Ishikawa (cell line): ENCODE results near the gene CKB.
A peak's percentile ranks its signal among the peaks of the same experiment; 100 is the strongest.

Experiments used
- CEBPB ChIP-seq: IDR thresholded peaks from 2 replicates; pipeline ENCODE4 v1.6.1; 2012
- CREB1 ChIP-seq: IDR thresholded peaks from 2 replicates; pipeline ENCODE4 v1.6.1; 2012; ENCODE audit warnings: low read depth
- EGR1 ChIP-seq: IDR thresholded peaks from 2 replicates; pipeline ENCODE4 v1.6.1; 2012
- EP300 ChIP-seq: IDR thresholded peaks from 2 replicates; pipeline ENCODE4 v1.6.1; 2012; ENCODE audit warnings: borderline replicate concordance
- FOXM1 ChIP-seq: IDR thresholded peaks from 2 replicates; pipeline ENCODE4 v1.6.1; 2012; ENCODE audit warnings: low read depth, borderline replicate concordance
- NFIC ChIP-seq: IDR thresholded peaks from 2 replicates; pipeline ENCODE4 v1.6.1; 2012
- RAD21 ChIP-seq: IDR thresholded peaks from 2 replicates; pipeline ENCODE4 v1.6.1; 2012; ENCODE audit warnings: low read depth
- TAF1 ChIP-seq: IDR thresholded peaks from 2 replicates; pipeline ENCODE4 v1.6.1; 2012; ENCODE audit warnings: low read depth, mild to moderate bottlenecking
- TCF12 ChIP-seq: IDR thresholded peaks from 2 replicates; pipeline ENCODE4 v1.6.1; 2012; ENCODE audit warnings: low read depth
- TEAD4 ChIP-seq: IDR thresholded peaks from 2 replicates; pipeline ENCODE4 v1.6.1; 2012
- YY1 ChIP-seq: IDR thresholded peaks from 2 replicates; pipeline ENCODE4 v1.6.1; 2012; ENCODE audit warnings: low read depth
- ZBTB7A ChIP-seq: IDR thresholded peaks from 2 replicates; pipeline ENCODE4 v1.6.1; 2012; ENCODE audit warnings: low read depth
- TF ChIP-seq, protein P1 (sequence below): IDR thresholded peaks from 2 replicates; pipeline ENCODE4 v1.6.1; 2012
- TF ChIP-seq, protein P2 (sequence below): IDR thresholded peaks from 2 replicates; pipeline ENCODE4 v1.6.1; 2012; ENCODE audit warnings: low read depth, mild to moderate bottlenecking
- TF ChIP-seq, protein P3 (sequence below): IDR thresholded peaks from 2 replicates; pipeline ENCODE4 v1.6.1; 2012

The CKB gene

DNA sequence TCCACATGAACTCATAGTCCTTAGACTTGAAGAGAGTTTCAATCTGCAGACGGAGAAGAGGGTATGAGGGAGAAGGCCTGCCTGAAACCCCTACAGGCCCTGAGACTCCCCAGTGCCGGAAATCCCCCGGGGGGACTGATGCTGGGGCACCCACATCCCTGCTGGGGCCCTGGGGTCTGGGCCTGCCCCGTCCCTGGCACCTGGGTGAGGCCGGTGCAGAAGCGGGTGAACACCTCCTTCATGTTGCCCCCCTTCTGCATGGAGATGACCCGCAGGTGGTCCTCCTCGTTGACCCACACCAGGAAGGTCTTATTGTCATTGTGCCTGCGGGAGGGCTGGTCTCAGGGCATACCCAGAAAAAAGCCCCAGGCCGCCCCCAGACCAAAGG lies 2.4 kb downstream of the CKB start:
- TF ChIP-seq FOXM1: no peak
- TF ChIP-seq RAD21: no peak

DNA sequence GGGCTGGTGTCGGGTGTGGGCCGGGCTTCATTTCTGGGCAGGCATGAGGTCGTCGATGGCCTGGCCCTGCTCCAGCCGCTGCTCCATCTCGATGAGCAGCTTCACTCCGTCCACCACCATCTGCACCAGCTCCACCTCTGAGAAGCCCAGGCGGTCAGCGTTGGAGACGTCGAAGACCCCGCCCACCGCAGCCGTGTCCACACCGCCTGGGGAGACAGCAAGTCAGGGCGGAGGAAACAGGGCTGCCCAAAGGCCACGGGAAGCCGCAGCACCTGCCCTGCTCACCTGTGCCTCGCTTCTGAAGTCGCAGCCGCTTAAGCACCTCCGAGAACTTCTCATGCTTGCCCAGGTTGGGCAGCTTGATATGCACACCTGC lies 2.8 kb downstream of the CKB start:
- peak; percentile 62 for TF ChIP-seq NFIC
- peak; percentile 49; the same call in 1 of the 2 replicates for TF ChIP-seq TCF12
- no peak for TF ChIP-seq CEBPB

DNA sequence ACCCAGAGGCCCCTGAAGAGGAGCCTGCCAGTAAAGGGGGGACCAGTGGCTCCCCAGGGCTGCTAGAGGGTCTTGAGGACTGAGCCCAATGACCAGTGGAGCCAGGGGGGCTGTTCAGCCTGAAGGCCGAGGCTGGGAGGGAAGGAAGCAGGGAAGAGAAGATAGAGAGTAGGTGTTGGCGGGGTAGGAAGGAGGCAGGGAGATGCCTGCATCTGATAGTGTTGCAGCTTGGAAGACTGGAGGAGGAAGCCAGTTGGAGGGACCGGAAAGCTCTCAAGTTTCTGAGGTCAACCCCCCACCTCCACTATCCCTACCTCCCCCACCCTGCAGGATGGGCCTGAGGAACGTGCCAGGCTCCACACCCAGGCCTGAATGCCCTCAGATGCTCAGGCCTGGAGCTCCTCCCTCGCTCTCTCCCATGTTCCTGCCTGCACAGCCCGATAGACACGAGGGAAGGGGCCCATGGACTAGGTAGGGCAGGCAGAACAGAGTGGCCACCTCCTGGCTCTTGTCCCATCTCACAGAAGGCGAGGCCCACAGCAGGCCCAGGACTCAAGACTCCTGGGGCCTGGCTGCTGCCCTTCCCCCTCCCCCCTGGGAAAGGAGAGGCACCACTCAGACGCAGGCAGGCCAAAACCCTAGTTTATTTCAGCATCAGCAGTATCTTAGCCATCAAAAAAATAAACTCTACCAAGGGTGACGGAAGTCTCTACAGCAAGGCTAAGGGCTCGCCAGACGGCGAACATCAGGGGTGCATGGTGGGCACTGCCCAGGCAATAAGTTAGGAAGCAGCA lies 3.4 kb downstream of the CKB start:
- TF ChIP-seq EGR1: no peak
- TF ChIP-seq CREB1: no peak
- TF ChIP-seq, protein P1, sequence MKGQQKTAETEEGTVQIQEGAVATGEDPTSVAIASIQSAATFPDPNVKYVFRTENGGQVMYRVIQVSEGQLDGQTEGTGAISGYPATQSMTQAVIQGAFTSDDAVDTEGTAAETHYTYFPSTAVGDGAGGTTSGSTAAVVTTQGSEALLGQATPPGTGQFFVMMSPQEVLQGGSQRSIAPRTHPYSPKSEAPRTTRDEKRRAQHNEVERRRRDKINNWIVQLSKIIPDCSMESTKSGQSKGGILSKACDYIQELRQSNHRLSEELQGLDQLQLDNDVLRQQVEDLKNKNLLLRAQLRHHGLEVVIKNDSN: no peak
- TF ChIP-seq RAD21: no peak
- TF ChIP-seq, protein P2, sequence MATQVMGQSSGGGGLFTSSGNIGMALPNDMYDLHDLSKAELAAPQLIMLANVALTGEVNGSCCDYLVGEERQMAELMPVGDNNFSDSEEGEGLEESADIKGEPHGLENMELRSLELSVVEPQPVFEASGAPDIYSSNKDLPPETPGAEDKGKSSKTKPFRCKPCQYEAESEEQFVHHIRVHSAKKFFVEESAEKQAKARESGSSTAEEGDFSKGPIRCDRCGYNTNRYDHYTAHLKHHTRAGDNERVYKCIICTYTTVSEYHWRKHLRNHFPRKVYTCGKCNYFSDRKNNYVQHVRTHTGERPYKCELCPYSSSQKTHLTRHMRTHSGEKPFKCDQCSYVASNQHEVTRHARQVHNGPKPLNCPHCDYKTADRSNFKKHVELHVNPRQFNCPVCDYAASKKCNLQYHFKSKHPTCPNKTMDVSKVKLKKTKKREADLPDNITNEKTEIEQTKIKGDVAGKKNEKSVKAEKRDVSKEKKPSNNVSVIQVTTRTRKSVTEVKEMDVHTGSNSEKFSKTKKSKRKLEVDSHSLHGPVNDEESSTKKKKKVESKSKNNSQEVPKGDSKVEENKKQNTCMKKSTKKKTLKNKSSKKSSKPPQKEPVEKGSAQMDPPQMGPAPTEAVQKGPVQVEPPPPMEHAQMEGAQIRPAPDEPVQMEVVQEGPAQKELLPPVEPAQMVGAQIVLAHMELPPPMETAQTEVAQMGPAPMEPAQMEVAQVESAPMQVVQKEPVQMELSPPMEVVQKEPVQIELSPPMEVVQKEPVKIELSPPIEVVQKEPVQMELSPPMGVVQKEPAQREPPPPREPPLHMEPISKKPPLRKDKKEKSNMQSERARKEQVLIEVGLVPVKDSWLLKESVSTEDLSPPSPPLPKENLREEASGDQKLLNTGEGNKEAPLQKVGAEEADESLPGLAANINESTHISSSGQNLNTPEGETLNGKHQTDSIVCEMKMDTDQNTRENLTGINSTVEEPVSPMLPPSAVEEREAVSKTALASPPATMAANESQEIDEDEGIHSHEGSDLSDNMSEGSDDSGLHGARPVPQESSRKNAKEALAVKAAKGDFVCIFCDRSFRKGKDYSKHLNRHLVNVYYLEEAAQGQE: no peak
- TF ChIP-seq, protein P3, sequence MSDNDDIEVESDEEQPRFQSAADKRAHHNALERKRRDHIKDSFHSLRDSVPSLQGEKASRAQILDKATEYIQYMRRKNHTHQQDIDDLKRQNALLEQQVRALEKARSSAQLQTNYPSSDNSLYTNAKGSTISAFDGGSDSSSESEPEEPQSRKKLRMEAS: no peak
- TF ChIP-seq CEBPB: no peak
- TF ChIP-seq ZBTB7A: no peak
- no peak for TF ChIP-seq EP300
- no peak for TF ChIP-seq TCF12
- no peak for TF ChIP-seq FOXM1

DNA sequence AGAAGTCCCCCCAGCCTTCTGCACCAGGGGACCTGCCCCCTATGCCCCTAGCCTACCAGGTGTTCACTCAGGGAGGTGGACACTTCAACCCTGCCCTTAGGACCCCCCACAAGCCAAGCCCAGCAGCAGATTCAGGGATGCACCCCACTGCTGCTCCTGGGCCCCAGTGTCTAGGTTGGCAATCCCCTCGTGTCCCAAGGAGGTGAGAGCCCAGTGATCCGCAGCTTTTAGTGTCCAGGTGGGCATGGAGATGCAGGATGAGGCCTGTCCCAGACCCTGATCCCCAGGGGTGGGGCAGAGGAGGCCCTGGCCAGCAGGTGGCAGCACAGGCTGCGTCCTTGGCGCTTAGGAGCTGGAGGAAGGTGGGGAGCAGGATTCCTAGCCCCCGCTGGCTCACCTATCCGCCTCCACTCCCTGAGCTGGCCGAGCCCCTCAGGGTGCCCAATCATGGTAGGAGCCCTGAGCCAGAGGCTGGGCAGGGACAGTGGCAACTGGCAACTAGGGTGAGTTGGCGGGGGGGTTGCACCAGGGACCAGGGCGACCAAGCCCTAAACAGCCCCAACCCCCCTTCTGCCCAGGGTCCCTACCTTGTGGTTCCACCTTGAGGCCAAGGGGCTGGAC lies 4.1 kb downstream of the CKB start:
- TF ChIP-seq EGR1: no peak
- TF ChIP-seq ZBTB7A: peak; percentile 30; the same call in 1 of the 2 replicates
- peak; percentile 84 for TF ChIP-seq RAD21
- no peak for TF ChIP-seq FOXM1
- TF ChIP-seq, protein P3: no peak
- TF ChIP-seq TCF12: no peak
- TF ChIP-seq CEBPB: no peak
- no peak for TF ChIP-seq TAF1
- TF ChIP-seq CREB1: no peak
- TF ChIP-seq TEAD4: no peak
- TF ChIP-seq NFIC: 0 out of 2 replicates have a peak, but pooled peaks have one; percentile 13
- no peak for TF ChIP-seq EP300
- TF ChIP-seq YY1: no peak
- TF ChIP-seq, protein P2: no peak
- TF ChIP-seq, protein P1: no peak

DNA sequence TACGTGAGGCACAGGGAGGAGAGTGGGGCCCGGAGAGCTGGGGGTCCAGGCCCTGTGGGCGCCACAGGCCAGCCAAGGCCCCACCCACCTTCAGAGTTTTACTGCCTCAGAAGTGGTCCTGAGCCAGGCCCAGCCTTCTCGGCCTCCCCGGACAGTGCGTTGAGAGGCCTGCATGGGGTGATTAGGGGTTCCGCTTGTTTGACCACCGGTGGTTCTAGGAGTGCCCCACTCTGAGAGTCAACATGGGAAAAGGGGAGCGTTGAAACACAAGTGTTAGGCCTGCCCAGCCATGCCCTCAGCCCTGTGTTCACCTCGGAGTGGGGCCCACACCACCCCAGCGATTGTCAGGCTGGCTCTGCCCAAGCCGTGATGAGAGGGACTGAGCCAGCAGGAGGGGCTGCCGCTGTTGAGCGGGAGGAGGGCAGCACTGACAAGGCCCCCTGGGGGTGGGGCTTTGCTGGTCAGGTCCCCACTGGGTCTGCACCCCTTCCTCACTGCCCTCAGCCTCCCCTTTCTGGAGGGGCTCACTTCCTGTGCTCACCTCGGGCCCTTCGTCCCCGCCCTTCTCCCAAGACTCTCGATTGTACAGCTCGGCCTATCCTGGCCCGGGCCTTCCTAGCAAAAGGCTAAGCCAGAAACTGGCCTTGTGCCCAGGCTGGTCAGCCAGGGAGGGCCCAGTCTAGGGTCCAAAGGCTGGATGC lies 4.8 kb downstream of the CKB start:
- no peak for TF ChIP-seq FOXM1
- TF ChIP-seq CEBPB: no peak
- TF ChIP-seq CREB1: no peak
- TF ChIP-seq, protein P2: no peak
- TF ChIP-seq YY1: no peak
- no peak for TF ChIP-seq TCF12
- no peak for TF ChIP-seq ZBTB7A
- TF ChIP-seq, protein P3: no peak
- TF ChIP-seq EP300: no peak
- TF ChIP-seq EGR1: no peak
- TF ChIP-seq TEAD4: no peak
- TF ChIP-seq, protein P1: no peak
- TF ChIP-seq TAF1: no peak
